HepG2 (cell line): ENCODE results near the gene NT5C. TPM values are rescaled to one million over a fixed set of nuclear protein-coding genes. Genes with fewer than 3 reads are reported as not detected.

Experiments
- ATAC-seq: fragments of 200-7000 bp; cut with Tn5 transposase; 3 replicates; pipeline ENCODE4 v1.9.1; 2020; ENCODE audit warnings: mild to moderate bottlenecking, moderate library complexity
- BruUV-seq: library from RNA; stranded (reverse); fragments of 400-500 nt; replicated peaks from 2 replicates; lab custom pipeline; 2021; lab: Mats Ljungman, UMichigan
- CTCF ChIA-PET: fragments of 300-600 bp; formaldehyde crosslinking; extraction: SDS; loops from one replicate; lab custom pipeline; 2021; ENCODE audit warnings: low total read pairs, inconsistent platforms, low intra/inter-chr PET ratio; lab: Yijun Ruan, JAX
- POLR2A ChIA-PET: fragments of 350-600 bp; sonication (Branson Sonifier 250); formaldehyde crosslinking; loops from one replicate; lab custom pipeline; 2020; ENCODE audit warnings: antibody characterized with exemption, inconsistent platforms; lab: Yijun Ruan, JAX
- DNase-seq: peaks from one replicate; pipeline ENCODE4 v3.0.0-alpha.2; 2015; ENCODE audit warnings: low spot score
- FAIRE-seq: peaks from 3 replicates; lab custom pipeline; 2011; peaks lifted over from hg19 to GRCh38; lab: Jason Lieb, UNC
- H2AFZ ChIP-seq: one replicate; pipeline ENCODE4 v1.6.1; 2011; ENCODE audit warnings: low read length, inconsistent platforms
- H3K27ac ChIP-seq: fragments of 300-600 bp; 3 replicates; pipeline ENCODE4 v1.8.0; 2011; ENCODE audit warnings: mixed run types, mild to moderate bottlenecking, mixed read lengths, low read length, inconsistent platforms; ENCODE audit not compliant: insufficient read depth; ENCODE audit errors: extremely low read length
- H3K27me3 ChIP-seq, 2 experiments: fragments of 200-600 bp in 1 of 2; 2 replicates in 1 of 2; 3 replicates in 1 of 2; pipeline versions ENCODE4 v1.6.0 to v1.8.0; 2011; ENCODE audit warnings: low read length in 2 of 2, mild to moderate bottlenecking in 2 of 2, moderate library complexity in 2 of 2, inconsistent platforms in 1 of 2; ENCODE audit not compliant: insufficient read depth in 2 of 2, control insufficient read depth in 1 of 2
- H3K36me3 ChIP-seq, 2 experiments: fragments of 200-600 bp in 1 of 2; replicated peaks in 1 of 2; 2 replicates in 1 of 2; 3 replicates in 1 of 2; pipeline versions ENCODE4 v1.5.1 to v1.8.0; 2011; ENCODE audit warnings: low read length in 2 of 2, inconsistent platforms in 1 of 2; ENCODE audit not compliant: insufficient read depth in 2 of 2, control insufficient read depth in 1 of 2
- H3K4me1 ChIP-seq: 2 replicates; pipeline ENCODE4 v1.5.1; 2012; ENCODE audit warnings: low read length, inconsistent platforms; ENCODE audit not compliant: insufficient read depth
- H3K4me2 ChIP-seq: 2 replicates; pipeline ENCODE4 v1.6.0; 2011; ENCODE audit warnings: low read depth, low read length, inconsistent platforms
- H3K4me3 ChIP-seq, 3 experiments: fragments of 200-600 bp in 1 of 3; sonication (generic), shearing (Covaris generic) in 1 of 3; replicated peaks in 1 of 3; 2 replicates each; pipeline ENCODE4 v1.5.1; 2011 to 2016; ENCODE audit warnings: low read length in 3 of 3, inconsistent platforms in 2 of 3, low read depth in 2 of 3, mild to moderate bottlenecking in 2 of 3, control low read depth in 1 of 3, mixed read lengths in 1 of 3; ENCODE audit not compliant: insufficient read depth in 1 of 3
- H3K79me2 ChIP-seq: one replicate; pipeline ENCODE4 v1.6.1; 2011; ENCODE audit warnings: low read length, inconsistent platforms; ENCODE audit not compliant: insufficient read depth
- H3K9ac ChIP-seq: 2 replicates; pipeline ENCODE4 v1.6.0; 2011; ENCODE audit warnings: mild to moderate bottlenecking, low read depth, low read length, inconsistent platforms; ENCODE audit not compliant: insufficient read depth
- H3K9me3 ChIP-seq: 2 replicates; pipeline ENCODE4 v1.5.1; 2012; ENCODE audit warnings: mild to moderate bottlenecking, low read length
- H4K20me1 ChIP-seq: 2 replicates; pipeline ENCODE4 v1.6.0; 2011; ENCODE audit warnings: inconsistent platforms, mild to moderate bottlenecking, low read length, moderate library complexity; ENCODE audit not compliant: insufficient read depth
- ATF7 ChIP-seq, 2 experiments: fragments of 450-650 bp in 1 of 2; sonication (generic) in 1 of 2; formaldehyde crosslinking in 1 of 2; IDR thresholded peaks; 2 replicates each; pipeline versions ENCODE4 v1.4.0 to v1.6.1; 2016 to 2020; ENCODE audit warnings: antibody characterized with exemption in 1 of 2, mild to moderate bottlenecking in 1 of 2, missing genetic modification reagents in 1 of 2
- CAMTA2 ChIP-seq: sonication (generic); formaldehyde crosslinking; IDR thresholded peaks from 2 replicates; pipeline ENCODE4 v1.4.0; 2020; ENCODE audit warnings: mild to moderate bottlenecking, missing genetic modification reagents, borderline replicate concordance
- ETV6 ChIP-seq: sonication (generic); formaldehyde crosslinking; conservative IDR thresholded peaks from 2 replicates; pipeline ENCODE4 v1.4.0; 2020; ENCODE audit warnings: missing genetic modification reagents
- KMT2B ChIP-seq: IDR thresholded peaks from 2 replicates; pipeline ENCODE4 v1.6.1; 2016; ENCODE audit warnings: missing genetic modification reagents, missing compliant biosample characterization
- MIXL1 ChIP-seq: IDR thresholded peaks from 2 replicates; pipeline ENCODE4 v1.6.1; 2016
- MTA3 ChIP-seq: sonication (generic); formaldehyde crosslinking; IDR thresholded peaks from 2 replicates; pipeline ENCODE4 v1.4.0; 2020; ENCODE audit warnings: missing genetic modification reagents
- NFYC ChIP-seq: IDR thresholded peaks from 2 replicates; pipeline ENCODE4 v1.6.1; 2016; ENCODE audit warnings: missing genetic modification reagents, missing compliant biosample characterization
- ONECUT2 ChIP-seq: sonication (generic); formaldehyde crosslinking; IDR thresholded peaks from 2 replicates; pipeline ENCODE4 v1.4.0; 2020; ENCODE audit warnings: missing genetic modification reagents
- PHF5A ChIP-seq: IDR thresholded peaks from one replicate; pipeline ENCODE4 v1.6.1; 2018; ENCODE audit warnings: low read depth, missing genetic modification reagents; ENCODE audit not compliant: unreplicated experiment
- RORA ChIP-seq: sonication (generic); formaldehyde crosslinking; IDR thresholded peaks from 2 replicates; pipeline ENCODE4 v1.5.0; 2020; ENCODE audit warnings: mild to moderate bottlenecking, missing genetic modification reagents, moderate library complexity
- SAP130 ChIP-seq: IDR thresholded peaks from 2 replicates; pipeline ENCODE4 v1.6.1; 2016; ENCODE audit warnings: low read depth
- STAT5B ChIP-seq: sonication (generic); formaldehyde crosslinking; IDR thresholded peaks from 2 replicates; pipeline ENCODE4 v1.4.0; 2020; ENCODE audit warnings: missing genetic modification reagents
- TCF7 ChIP-seq: sonication (generic); IDR thresholded peaks from 2 replicates; pipeline ENCODE4 v1.6.1; 2016; ENCODE audit warnings: antibody characterized with exemption, low read depth
- TMF1 ChIP-seq: sonication (generic); formaldehyde crosslinking; IDR thresholded peaks from 2 replicates; pipeline ENCODE4 v1.8.1; 2022; ENCODE audit warnings: low read depth, missing genetic modification reagents
- WIZ ChIP-seq: sonication (generic); formaldehyde crosslinking; IDR thresholded peaks from 2 replicates; pipeline ENCODE4 v1.5.1; 2020; ENCODE audit warnings: mild to moderate bottlenecking, missing genetic modification reagents
- ZNF263 ChIP-seq: sonication (generic); formaldehyde crosslinking; IDR thresholded peaks from 2 replicates; pipeline ENCODE4 v1.4.0; 2020; ENCODE audit warnings: missing genetic modification reagents
- ZNF333 ChIP-seq: sonication (generic); formaldehyde crosslinking; IDR thresholded peaks from 2 replicates; pipeline ENCODE4 v1.4.0; 2020; ENCODE audit warnings: mild to moderate bottlenecking, missing genetic modification reagents, borderline replicate concordance
- ZNF552 ChIP-seq: sonication (generic); formaldehyde crosslinking; IDR thresholded peaks from 2 replicates; pipeline ENCODE4 v1.9.0; 2022; ENCODE audit warnings: missing genetic modification reagents, mild to moderate bottlenecking, borderline replicate concordance
- ZNF570 ChIP-seq: sonication (generic); formaldehyde crosslinking; IDR thresholded peaks from 2 replicates; pipeline ENCODE4 v1.4.0; 2020; ENCODE audit warnings: mild to moderate bottlenecking, missing genetic modification reagents, borderline replicate concordance
- ZNF773 ChIP-seq: sonication (generic); formaldehyde crosslinking; IDR thresholded peaks from 2 replicates; pipeline ENCODE4 v1.4.0; 2020; ENCODE audit warnings: missing genetic modification reagents, borderline replicate concordance
- WGBS: methylation state at CpG from one replicate; pipeline ENCODE4 v1.1.6; 2017; ENCODE audit warnings: low lambda C conversion rate; 5-methylcytosine and 5-hydroxymethylcytosine counted together
- in situ Hi-C: cut with HindIII; loops from 2 replicates; pipeline ENCODE4 v1.10.0; 2017; ENCODE audit warnings: low pct_unique_long_range_greater_than_20kb; ENCODE audit not compliant: extremely low pct_ligation_motif_present
- intact Hi-C: fragments of 100-400 bp; cut with micrococcal nuclease; formaldehyde crosslinking; loops from one replicate; pipeline ENCODE4 v1.10.0; 2022; ENCODE audit not compliant: unreplicated experiment
- polyA plus RNA-seq, 8 experiments: library from polyadenylated mRNA; depleted of rRNA in 3 of 8; stranded (reverse) in 7 of 8; unstranded in 1 of 8; fragments of >200 nt; fragmentation: Illumina TruSeq in 4 of 8; extraction: Trizol in 4 of 8; gene quantifications; 2 replicates each; pipeline versions ENCODE4 v1.2.1 to v1.2.3, GENCODE V29; 2011 to 2016; ENCODE audit warnings: low read depth in 4 of 8, missing spikeins in 1 of 8, mixed read lengths in 1 of 8; ENCODE audit not compliant: insufficient read depth in 1 of 8
- total RNA-seq, 5 experiments: library from RNA; depleted of rRNA; stranded (reverse); fragments of >200 nt; fragmentation: Illumina TruSeq; extraction: Trizol; gene quantifications; 2 replicates each; pipeline ENCODE4 v1.2.3, GENCODE V29; 2016; ENCODE audit warnings: low read depth in 1 of 5
- TF ChIP-seq, protein P1 (sequence below): sonication (generic); formaldehyde crosslinking; IDR thresholded peaks from 2 replicates; pipeline ENCODE4 v1.5.0; 2020; ENCODE audit warnings: mild to moderate bottlenecking, missing genetic modification reagents
- TF ChIP-seq, protein P2 (sequence below): IDR thresholded peaks from 2 replicates; pipeline ENCODE4 v1.6.1; 2016; ENCODE audit warnings: missing biosample characterization, missing genetic modification reagents, low read depth

The NT5C gene
- total and polyA plus RNA-seq, 2 of the 13 experiments (the other 11 are each of a cell fraction or from before 2014, with no cell fraction given), result 42.8 to 48.6 TPM

DNA sequence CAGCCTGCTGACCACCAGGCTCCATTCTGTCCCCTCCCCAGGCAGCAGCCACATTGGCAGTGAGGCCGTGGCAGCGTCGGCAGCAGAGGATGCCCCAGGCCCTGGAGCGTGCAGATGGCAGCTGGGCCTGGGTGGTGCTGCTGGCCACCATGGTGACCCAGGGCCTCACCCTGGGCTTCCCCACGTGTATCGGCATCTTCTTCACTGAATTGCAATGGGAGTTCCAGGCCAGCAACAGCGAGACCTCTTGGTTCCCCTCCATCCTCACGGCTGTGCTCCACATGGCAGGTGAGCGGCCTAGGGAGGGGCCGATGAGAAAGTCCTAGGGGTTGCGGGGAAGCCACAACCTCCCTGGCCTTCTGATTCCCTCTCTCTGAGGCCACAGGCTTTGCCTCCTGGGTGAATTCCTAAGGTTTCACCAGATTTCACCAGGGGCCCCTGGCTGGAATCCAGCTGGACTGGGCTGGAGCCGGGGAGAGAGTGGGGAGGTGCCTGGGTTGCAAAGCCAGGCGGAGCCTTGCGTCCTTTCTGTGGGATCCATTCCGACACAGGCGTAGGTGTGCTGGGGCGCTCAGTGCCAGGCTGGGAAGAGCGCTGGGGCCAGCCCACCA is 37.9 kb downstream of the NT5C start:
- peak overlapping the region; percentile 83 for H3K4me2 ChIP-seq
- no peaks in the 10 kb centered on the region; the same call in 1 of the 2 replicates for H4K20me1 ChIP-seq
- ChIA-PET POLR2A (interaction anchor here (0.6 to 2.2 kb wide), 8 partner anchors 9 to 75 kb away, joined by 3 to 11 read pairs (median 4); partner anchors contain the start of gene ARMC7), CTCF (no interaction called here)
- ATAC-seq (no peak), DNase-seq (no peak), FAIRE-seq (no peak)
- H3K79me2 ChIP-seq, result no peaks in the 10 kb centered on the region
- WGBS, result 47% methylated on average over 14 of the region's 18 CpGs
- BruUV-seq, result no TSS peak
- peak overlapping the region in 1 of 3 experiments; percentile 25; a peak in 1 of 6 replicates for H3K4me3 ChIP-seq
- peaks cover 86% of the 10 kb centered on the region for H3K4me1 ChIP-seq
- intact Hi-C loops, result no loop called here
- H3K27me3 ChIP-seq, result peaks cover 3 to 25% of the 10 kb centered on the region in 2 experiments; a peak in 3 of 5 replicates
- H3K9ac ChIP-seq, result no peak overlapping the region; the same call in 1 of the 2 replicates
- in situ Hi-C loops, result no loop called here
- H3K9me3 ChIP-seq, result no peaks in the 10 kb centered on the region
- no peak overlapping the region for H3K27ac ChIP-seq
- no peaks in the 10 kb centered on the region for H3K36me3 ChIP-seq
- no peak overlapping the region for H2AFZ ChIP-seq
- TF ChIP-seq CAMTA2 (no peak), ZNF333 (CRISPR knock-in tag) (no peak), ZNF552 (CRISPR knock-in tag) (no peak), ZNF773 (CRISPR knock-in tag) (no peak), ZNF263 (CRISPR knock-in tag) (no peak), WIZ (CRISPR knock-in tag) (no peak), KMT2B (CRISPR knock-in tag) (no peak), ZNF570 (no peak), TMF1 (CRISPR knock-in tag) (no peak), STAT5B (CRISPR knock-in tag) (no peak), ATF7 (IDR thresholded peaks at IDR 0.05) (no peak), ATF7 (CRISPR knock-in tag; IDR thresholded peaks at IDR 0.05) (no peak), NFYC (CRISPR knock-in tag) (no peak), MTA3 (no peak), TCF7 (no peak), SAP130 (CRISPR knock-in tag) (peak; percentile 33; the same call in 1 of the 2 replicates), ONECUT2 (CRISPR knock-in tag) (no peak), MIXL1 (CRISPR knock-in tag) (no peak), PHF5A (CRISPR knock-in tag) (no peak), ETV6 (CRISPR knock-in tag) (no peak), RORA (CRISPR knock-in tag) (no peak)
- TF ChIP-seq, protein P1, sequence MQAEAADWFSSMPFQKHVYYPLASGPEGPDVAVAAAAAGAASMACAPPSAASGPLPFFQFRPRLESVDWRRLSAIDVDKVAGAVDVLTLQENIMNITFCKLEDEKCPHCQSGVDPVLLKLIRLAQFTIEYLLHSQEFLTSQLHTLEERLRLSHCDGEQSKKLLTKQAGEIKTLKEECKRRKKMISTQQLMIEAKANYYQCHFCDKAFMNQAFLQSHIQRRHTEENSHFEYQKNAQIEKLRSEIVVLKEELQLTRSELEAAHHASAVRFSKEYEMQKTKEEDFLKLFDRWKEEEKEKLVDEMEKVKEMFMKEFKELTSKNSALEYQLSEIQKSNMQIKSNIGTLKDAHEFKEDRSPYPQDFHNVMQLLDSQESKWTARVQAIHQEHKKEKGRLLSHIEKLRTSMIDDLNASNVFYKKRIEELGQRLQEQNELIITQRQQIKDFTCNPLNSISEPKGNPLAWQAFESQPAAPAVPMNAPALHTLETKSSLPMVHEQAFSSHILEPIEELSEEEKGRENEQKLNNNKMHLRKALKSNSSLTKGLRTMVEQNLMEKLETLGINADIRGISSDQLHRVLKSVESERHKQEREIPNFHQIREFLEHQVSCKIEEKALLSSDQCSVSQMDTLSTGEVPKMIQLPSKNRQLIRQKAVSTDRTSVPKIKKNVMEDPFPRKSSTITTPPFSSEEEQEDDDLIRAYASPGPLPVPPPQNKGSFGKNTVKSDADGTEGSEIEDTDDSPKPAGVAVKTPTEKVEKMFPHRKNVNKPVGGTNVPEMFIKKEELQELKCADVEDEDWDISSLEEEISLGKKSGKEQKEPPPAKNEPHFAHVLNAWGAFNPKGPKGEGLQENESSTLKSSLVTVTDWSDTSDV (CRISPR knock-in tag), result no peak
- TF ChIP-seq, protein P2, sequence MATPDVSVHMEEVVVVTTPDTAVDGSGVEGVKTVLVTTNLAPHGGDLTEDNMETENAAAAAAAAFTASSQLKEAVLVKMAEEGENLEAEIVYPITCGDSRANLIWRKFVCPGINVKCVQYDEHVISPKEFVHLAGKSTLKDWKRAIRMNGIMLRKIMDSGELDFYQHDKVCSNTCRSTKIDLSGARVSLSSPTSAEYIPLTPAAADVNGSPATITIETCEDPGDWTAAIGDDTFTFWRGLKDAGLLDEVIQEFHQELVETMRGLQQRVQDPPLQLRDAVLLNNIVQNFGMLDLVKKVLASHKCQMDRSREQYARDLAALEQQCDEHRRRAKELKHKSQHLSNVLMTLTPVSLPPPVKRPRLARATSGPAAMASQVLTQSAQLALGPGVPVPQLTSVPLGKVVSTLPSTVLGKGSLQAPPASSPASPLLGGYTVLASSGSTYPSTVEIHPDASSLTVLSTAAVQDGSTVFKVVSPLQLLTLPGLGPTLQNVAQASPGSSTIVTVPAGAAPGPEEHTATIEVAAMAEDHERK, result no peak
